GM18909 (cell line): ENCODE data around the gene ITPRID2.
"Not testable (repeated sequence)": the region's sequence is repeated elsewhere in the genome, so short reads cannot be mapped to it uniquely, and the experiment has no call there.

Experiments
- ATAC-seq: cut with Tn5 transposase; IDR thresholded peaks from one replicate; pipeline ENCODE4 v1.9.1; 2021; ENCODE audit warnings: mild to moderate bottlenecking; ENCODE audit not compliant: unreplicated experiment, poor library complexity

ITPRID2 gene

GRCh38 chr2:181915102-181915501, 23.6 kb downstream of the ITPRID2 start:
- ATAC-seq: no peak

DNA sequence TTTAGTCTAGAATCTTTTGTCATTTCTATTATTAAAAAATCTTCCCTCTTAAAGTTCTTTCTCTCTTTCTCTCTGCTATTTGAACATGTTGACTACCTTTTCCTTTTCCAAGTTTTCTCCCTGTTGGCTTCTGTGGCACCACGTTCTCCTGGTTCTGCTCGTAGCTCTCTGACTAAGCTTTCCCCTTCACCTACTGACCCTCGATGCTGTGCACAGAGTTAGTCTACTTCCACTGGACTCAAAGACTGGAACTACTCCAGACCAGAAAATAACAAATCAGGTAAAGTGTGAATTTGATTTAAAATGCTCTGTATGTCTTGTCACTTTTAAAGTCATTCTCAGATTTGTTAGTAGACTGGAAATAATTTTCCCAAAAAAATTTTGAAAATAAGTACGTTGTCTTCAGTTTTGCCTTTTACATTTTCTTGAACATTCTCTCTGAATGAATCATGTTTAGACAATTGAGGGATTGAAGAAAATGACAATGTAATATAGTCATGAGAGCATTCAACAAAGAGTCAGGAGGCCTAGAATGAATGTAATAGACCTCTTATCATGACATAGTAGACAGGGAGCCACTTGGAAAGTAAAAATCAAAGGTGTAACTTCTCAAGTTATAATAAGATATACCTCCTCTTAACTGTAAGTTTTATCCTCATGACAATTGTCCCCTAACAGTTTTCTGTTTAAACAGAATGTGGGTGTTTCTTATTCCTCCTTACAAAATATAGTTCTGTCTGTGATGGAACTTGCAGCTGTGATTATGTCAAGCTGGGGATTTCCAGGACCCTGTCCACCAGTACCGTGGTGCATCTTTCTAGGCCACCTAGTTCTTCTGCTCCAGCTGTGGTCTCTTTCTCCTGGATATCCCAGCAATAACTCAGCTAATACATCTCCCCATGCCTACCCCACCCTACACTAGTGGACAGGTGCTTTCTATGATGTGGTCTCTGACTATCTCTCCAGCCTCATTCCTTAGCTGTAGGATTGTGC, 25.5 kb downstream of the ITPRID2 start:
- no peak for ATAC-seq

GRCh38 chr2:181918188-181918587, 26.7 kb downstream of the ITPRID2 start:
- no peak for ATAC-seq

GRCh38 chr2:181923121-181923520, 31.6 kb downstream of the ITPRID2 start:
- no peak for ATAC-seq

DNA sequence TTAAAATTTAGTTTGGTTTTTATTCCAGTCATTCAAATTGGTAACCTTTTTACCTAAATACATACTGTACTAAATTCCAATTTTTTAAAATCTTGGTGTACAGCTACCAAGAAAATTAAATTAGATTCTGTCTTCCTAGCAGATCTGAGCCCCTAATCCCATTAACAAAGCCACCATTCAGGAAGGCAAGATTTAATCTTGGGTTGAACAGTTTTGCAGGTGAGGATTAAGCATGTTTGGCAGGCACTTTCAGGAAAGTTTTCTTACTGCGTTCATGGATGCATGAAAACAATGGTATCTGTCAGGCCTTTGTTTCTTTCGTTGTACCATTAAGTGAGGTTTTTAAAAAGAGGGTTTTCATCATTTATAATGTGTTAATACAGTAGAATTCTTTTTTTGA, 32.8 kb downstream of the ITPRID2 start:
- no peak for ATAC-seq

- no peak for ATAC-seq
Measured at GRCh38 chr2:181934694-181935093, 43.2 kb downstream of the ITPRID2 start.

GRCh38 chr2:181937473-181937872, 45.9 kb downstream of the ITPRID2 start:
- no peak for ATAC-seq

- ATAC-seq: no peak
Measured at GRCh38 chr2:181943411-181944124, 52.0 kb downstream of the ITPRID2 start.

GRCh38 chr2:181944164-181944913, 52.8 kb downstream of the ITPRID2 start:
- ATAC-seq: no peak

- ATAC-seq: no peak
Measured at GRCh38 chr2:181944914-181945291, 53.4 kb downstream of the ITPRID2 start.

DNA sequence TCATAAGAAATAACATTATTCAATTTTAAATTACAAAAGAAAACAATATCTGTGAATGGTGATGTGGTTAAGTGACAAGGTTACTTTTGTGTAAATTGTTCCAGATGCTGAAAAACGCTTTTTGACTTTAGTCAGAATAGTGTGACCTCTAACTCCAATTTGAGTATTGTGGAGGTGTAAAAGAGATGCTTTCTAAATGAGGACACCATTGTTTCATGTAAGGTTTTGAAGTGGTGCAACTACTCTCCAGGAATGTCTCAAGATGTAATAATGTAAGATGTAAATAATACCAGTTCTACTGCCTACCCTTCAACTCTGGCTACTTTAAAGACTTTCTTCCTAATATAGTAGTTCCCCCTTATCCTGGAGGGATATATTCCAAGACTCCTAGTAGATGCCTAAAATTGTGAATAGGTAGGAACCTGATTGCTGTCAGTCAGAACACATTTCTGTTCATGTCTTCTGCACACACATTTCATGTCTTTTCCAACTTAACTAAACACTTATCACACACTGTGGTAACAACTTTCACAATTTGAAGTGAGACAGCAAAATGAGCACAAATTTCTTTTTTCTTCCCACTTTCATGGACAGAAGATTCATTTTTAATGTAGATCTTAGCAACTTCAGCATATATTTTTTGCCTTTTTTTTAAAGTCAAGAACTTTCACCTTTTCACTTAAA, 55.1 kb downstream of the ITPRID2 start:
- no peak for ATAC-seq

DNA sequence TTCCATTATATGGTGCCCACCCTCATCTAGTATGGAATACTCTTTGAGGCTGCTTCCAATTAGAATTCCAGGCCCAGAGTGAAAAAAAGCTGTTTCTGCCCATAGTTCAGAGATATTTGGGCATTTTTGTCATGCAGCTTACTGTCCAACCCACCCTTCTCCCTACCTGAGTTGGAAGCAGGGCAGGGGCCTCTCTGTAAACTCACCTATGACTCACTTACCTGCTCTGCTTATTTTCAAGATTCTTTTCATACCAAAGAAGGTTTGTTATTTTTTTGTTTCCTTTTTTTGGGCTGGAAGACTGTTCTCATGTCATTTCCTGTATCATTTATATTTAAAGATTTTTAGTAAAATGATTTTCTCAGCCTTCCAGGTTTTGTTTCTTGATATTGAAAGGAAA, 55.7 kb downstream of the ITPRID2 start:
- no peak for ATAC-seq

DNA sequence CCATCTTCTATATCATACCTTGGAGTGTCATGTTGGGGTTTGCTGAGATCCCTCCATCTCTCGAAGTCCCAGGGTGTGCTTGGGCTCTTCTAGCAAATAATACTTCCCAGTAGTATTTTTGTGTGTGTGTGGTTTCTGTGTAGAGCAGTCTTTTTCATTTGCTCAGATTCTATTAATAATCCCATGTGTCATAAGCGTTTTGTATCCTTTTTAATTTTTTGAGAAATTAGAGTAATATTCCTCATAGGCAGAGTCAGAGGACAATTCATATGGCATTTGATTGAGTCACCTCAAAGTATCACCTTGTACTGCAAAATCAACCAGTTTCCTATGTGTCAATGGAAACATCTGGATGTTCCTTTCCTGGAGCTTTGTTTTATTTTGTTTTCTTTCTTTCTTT, 56.7 kb downstream of the ITPRID2 start:
- ATAC-seq: no peak

- no peak for ATAC-seq
Measured at GRCh38 chr2:181949047-181949446, 57.5 kb downstream of the ITPRID2 start.

- ATAC-seq: no peak
Measured at GRCh38 chr2:181952404-181953226, 61.1 kb downstream of the ITPRID2 start.

DNA sequence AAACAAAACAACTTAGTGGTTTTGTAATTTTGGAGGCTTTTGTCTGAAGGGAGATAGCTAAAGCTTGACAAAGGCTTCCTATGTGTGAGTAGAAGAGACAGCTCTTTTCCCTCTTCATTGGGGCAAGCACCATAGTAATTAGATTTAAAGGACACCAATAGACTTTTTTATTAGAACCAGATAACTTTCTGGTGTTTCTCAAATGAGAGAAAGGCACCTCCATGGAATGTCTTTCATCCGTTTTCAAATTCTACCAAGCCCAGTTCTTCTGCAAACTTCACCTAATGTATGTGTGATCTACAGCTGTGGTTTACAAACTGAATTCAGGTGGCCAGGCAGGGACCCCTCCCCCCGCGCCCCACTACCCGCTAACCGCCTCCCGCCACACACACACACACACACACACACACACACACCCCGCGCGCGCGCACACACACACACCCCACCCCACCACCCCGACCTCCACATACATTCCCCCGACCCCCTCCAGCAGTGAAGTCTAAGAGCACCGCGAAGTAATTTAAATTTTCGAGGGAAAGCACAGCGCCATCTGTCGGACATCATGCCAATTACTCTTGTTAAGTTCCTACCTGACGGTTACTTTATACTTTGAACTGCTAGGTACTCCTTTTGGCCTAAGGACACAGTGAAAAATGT, 62.5 kb downstream of the ITPRID2 start:
- ATAC-seq: peak; percentile 75

- peak; percentile 5 for ATAC-seq
Measured at GRCh38 chr2:181954538-181954883, 63.0 kb downstream of the ITPRID2 start.

DNA sequence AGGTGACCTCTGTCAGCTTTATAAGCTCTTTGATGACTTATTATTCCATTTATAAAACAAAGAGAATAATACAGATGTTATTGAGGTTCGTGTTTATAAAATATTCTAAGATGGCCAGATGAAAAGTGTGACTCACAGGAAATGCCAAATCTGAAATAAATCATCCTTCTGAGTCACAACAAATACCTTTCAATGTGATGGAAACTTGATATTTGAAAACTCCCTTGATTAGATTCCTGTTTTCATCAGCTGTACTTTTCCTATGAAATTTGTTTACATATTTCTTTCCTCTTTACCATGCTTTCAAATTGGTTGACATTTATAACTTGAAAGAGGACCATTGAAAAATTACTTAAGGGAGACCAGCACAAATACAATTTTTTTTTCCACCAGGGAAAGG, 63.5 kb downstream of the ITPRID2 start:
- ATAC-seq: no peak

GRCh38 chr2:181955866-181956265, 64.3 kb downstream of the ITPRID2 start:
- ATAC-seq: not testable (repeated sequence)
